GM12864 (cell line): ENCODE measurements around the gene IRGC.

ENCODE experiments used
- DNase-seq: peaks from one replicate; pipeline ENCODE4 v3.0.0-alpha.2; 2011; ENCODE audit warnings: low read depth
- H3K4me3 ChIP-seq: 2 replicates; pipeline ENCODE4 v1.5.1; 2011; ENCODE audit warnings: mild to moderate bottlenecking, low read depth, low read length, control low read depth
- TF ChIP-seq, protein P1 (sequence below): IDR thresholded peaks from 2 replicates; pipeline ENCODE4 v1.5.1; 2011; ENCODE audit warnings: low read depth, mild to moderate bottlenecking, moderate library complexity, low read length, control low read depth, inconsistent platforms; ENCODE audit errors: missing control alignments

The IRGC gene

DNA sequence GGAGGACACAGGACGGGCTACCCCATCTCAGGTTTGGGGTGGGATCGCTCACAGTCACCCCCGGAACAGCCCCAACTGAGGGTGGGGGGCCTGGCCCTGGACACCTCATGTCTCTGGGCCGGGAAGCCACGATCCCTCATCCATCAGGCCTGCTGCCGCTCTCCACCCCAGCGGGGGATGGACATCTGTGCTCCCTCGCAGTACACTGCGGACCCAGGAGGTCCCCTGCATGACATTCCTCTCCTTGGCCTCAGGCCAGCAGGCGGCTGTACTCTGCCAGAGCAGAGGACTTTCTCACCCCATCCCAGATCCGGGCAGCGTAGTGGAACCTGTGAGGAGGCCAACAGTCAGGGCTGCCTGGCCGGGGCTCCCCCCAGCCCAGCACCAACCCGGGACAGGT lies 15.5 kb downstream of the IRGC start:
- DNase-seq: no peak
- no peak overlapping the region for H3K4me3 ChIP-seq
- TF ChIP-seq, protein P1, sequence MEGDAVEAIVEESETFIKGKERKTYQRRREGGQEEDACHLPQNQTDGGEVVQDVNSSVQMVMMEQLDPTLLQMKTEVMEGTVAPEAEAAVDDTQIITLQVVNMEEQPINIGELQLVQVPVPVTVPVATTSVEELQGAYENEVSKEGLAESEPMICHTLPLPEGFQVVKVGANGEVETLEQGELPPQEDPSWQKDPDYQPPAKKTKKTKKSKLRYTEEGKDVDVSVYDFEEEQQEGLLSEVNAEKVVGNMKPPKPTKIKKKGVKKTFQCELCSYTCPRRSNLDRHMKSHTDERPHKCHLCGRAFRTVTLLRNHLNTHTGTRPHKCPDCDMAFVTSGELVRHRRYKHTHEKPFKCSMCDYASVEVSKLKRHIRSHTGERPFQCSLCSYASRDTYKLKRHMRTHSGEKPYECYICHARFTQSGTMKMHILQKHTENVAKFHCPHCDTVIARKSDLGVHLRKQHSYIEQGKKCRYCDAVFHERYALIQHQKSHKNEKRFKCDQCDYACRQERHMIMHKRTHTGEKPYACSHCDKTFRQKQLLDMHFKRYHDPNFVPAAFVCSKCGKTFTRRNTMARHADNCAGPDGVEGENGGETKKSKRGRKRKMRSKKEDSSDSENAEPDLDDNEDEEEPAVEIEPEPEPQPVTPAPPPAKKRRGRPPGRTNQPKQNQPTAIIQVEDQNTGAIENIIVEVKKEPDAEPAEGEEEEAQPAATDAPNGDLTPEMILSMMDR: no peak

DNA sequence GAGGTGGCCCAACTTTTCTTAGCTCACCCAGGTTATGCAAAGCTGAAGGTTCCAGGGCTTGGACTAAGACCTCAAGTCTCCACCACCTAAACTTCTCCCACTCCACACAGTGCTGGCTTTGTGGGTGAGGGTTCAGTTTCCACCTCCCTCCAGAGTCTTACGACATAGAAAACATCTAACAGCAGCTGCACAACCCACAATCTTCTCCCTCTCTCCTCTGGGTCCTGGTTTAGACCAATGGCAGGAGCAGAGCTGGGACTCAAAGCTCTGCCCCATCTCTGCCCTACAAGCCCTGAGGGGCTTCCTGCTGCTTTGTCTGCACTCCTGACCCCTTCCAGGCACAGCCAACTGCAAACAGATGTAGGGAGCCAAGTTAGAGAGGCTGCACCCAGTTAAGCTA lies 16.0 kb downstream of the IRGC start:
- TF ChIP-seq, protein P1: no peak
- H3K4me3 ChIP-seq: no peak overlapping the region
- DNase-seq: no peak

DNA sequence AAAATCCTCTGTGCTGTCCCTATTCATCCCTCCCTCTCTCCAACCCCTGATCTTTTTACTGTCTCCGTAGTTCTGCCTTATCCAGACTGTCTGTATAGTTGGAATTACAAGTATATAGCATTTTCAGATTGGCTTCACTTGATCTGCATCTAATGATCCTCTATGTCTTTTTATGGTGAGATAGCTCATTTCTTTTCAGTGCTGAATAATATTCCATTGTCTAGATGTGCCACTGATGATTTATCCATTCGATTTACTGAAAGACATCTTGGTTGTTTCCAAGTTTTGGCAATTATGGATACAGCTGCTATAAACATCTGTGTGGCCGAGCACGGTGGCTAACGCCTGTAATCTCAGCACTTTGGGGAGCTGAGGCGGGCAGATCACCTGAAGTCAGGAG lies 19.1 kb downstream of the IRGC start:
- no peak overlapping the region for H3K4me3 ChIP-seq
- DNase-seq: no peak
- TF ChIP-seq, protein P1: no peak

DNA sequence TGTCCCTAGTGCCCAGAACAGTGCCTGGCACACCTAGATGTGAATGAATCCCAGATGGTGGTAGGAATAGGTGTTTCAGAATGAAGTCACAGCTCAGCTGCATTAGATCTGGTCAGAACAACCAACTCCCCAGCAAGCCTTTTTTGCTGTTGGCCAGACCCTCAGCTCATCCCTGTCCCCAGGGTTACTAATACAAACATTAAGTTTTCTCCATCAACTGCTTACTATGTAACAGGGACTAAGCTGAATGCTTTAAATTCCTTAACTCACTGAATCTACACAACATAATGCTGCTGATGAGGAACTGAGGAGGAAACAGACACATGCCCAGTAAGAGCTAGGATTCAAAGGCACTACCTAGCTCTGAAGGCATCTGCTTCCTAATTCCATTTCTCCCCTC lies 20.1 kb downstream of the IRGC start:
- TF ChIP-seq, protein P1: no peak
- H3K4me3 ChIP-seq: no peak overlapping the region
- DNase-seq: no peak

DNA sequence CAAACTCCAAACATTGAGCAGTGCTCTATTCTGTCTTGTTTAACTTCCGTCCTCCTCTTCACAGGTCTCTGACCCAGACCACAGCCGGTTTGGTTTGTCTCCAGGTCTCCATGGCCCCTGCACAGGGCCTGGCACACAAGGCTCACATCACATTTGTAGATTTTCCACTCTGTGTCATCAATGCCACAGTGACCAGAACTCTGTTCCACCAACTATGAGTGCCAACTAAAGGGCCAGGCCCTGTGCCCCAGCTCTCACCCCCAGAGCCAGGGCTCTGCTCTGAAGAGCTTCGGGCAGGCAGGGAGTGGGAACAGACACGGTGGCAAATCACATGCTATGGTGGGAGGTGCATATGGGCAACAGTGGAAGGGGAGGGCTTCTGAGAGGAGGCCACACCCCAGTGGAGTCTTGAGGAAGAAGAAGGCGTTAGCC lies 22.9 kb downstream of the IRGC start:
- H3K4me3 ChIP-seq: no peak overlapping the region
- TF ChIP-seq, protein P1: no peak
- DNase-seq: no peak

DNA sequence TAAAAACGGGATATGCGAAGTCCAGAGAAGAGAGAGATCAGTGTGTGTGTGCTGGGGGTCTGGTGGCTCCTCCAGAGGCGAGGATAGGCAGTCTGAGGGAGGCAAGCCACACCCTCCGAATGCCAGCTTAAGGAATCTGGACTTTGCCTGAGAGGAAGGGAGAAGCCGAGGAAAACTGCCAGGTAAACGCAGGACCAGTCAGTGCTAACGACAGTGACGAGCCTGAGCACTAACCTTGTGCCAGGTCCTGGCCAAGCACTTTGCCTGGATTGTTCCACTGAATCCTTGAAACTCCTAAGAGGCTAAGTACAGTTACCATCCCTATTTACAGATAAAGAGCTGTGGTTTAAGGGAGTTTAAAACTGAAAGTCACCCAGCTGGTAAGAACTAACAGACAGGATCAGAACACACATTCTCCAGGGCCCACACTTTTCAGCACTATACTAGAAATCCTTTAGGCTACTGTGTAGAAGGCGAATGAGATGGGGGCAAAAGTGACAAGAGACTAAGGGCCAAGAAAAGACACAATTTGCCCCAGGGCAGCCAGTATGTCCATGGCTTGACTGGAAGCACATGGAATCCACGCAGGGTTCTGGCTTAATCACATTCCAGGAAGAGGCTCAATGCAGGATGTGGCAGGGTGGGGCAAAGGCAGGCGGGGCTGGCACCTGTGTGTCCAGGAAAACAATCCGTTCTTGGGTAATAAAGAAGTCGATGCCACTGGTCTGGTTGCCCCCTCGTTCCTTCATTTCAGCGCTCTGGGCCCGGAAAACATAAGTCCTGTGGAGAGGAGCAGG lies 23.8 kb downstream of the IRGC start:
- TF ChIP-seq, protein P1: no peak

More for the DNA sequence above, 23.8 kb downstream of the IRGC start:
- H3K4me3 ChIP-seq: no peak overlapping the region
- no peak for DNase-seq
